H1 (cell line): Measurements from ENCODE around the gene ALPL. TPM values are rescaled to one million over a fixed set of nuclear protein-coding genes. Genes with fewer than 3 reads are reported as not detected.

ENCODE experiments used
- CTCF ChIA-PET: fragments of 300-600 bp; sonication (Branson Sonifier 250); formaldehyde crosslinking; loops from one replicate; lab custom pipeline; 2021; ENCODE audit not compliant: partially characterized antibody; lab: Charles Lee
- POLR2A ChIA-PET: fragments of 300-600 bp; sonication (Branson Sonifier 250); formaldehyde crosslinking; loops from one replicate; lab custom pipeline; 2021; ENCODE audit warnings: inconsistent platforms; ENCODE audit not compliant: partially characterized antibody; lab: Charles Lee
- DNase-seq, 2 experiments: peaks; one replicate each; pipeline versions ENCODE4 v3.0.0 to v3.0.0-alpha.2; 2010 to 2022; ENCODE audit warnings: low spot score in 2 of 2, low read depth in 1 of 2, mixed read lengths in 1 of 2
- FAIRE-seq: peaks from 2 replicates; lab custom pipeline; 2011; peaks lifted over from hg19 to GRCh38; lab: Jason Lieb, UNC
- H2AFZ ChIP-seq: 2 replicates; pipeline ENCODE4 v1.8.1; 2012; ENCODE audit warnings: low read length, inconsistent platforms
- H2AK5ac ChIP-seq: 2 replicates; pipeline ENCODE4 v1.6.1; 2013; ENCODE audit warnings: low read depth, low read length
- H2BK120ac ChIP-seq: replicated peaks from 2 replicates; pipeline ENCODE3; 2013; ENCODE audit warnings: low read depth, low read length, inconsistent platforms
- H2BK12ac ChIP-seq: 2 replicates; pipeline ENCODE4 v1.6.1; 2013; ENCODE audit warnings: low read depth, low read length
- H2BK15ac ChIP-seq: 2 replicates; pipeline ENCODE4 v1.6.1; 2013; ENCODE audit warnings: low read length
- H2BK20ac ChIP-seq: 2 replicates; pipeline ENCODE4 v1.6.1; 2013; ENCODE audit warnings: low read length
- H2BK5ac ChIP-seq: 2 replicates; pipeline ENCODE4 v1.6.1; 2013; ENCODE audit warnings: low read depth, low read length
- H3K14ac ChIP-seq: 2 replicates; pipeline ENCODE4 v1.6.1; 2013; ENCODE audit warnings: inconsistent platforms; ENCODE audit not compliant: insufficient read length
- H3K18ac ChIP-seq: 2 replicates; pipeline ENCODE4 v1.6.1; 2013; ENCODE audit warnings: low read length; ENCODE audit errors: extremely low read depth
- H3K23ac ChIP-seq: 2 replicates; pipeline ENCODE4 v1.6.1; 2013; ENCODE audit warnings: inconsistent platforms; ENCODE audit not compliant: insufficient read length
- H3K23me2 ChIP-seq: 2 replicates; pipeline ENCODE4 v1.6.1; 2013; ENCODE audit warnings: low read depth, low read length
- H3K27ac ChIP-seq: 2 replicates; pipeline ENCODE4 v1.6.1; 2011; ENCODE audit warnings: low read depth, low read length, inconsistent platforms
- H3K27me3 ChIP-seq, 4 experiments: replicated peaks in 1 of 4; 1 replicate in 1 of 4; 2 replicates in 3 of 4; pipeline versions ENCODE4 v1.6.1 to v1.8.1; 2011 to 2013; ENCODE audit warnings: low read length in 3 of 4, mild to moderate bottlenecking in 3 of 4, inconsistent platforms in 2 of 4, mixed read lengths in 2 of 4, moderate library complexity in 1 of 4; ENCODE audit not compliant: control insufficient read depth in 3 of 4, insufficient read depth in 3 of 4; ENCODE audit errors: extremely low read depth in 1 of 4
- H3K36me3 ChIP-seq, 4 experiments: 2 replicates each; pipeline versions ENCODE4 v1.6.1 to v1.8.1; 2011 to 2013; ENCODE audit warnings: mild to moderate bottlenecking in 4 of 4, low read length in 3 of 4, moderate library complexity in 2 of 4, control low read depth in 1 of 4, inconsistent platforms in 1 of 4; ENCODE audit not compliant: insufficient read depth in 4 of 4, control insufficient read depth in 2 of 4
- H3K4ac ChIP-seq: replicated peaks from 2 replicates; pipeline ENCODE3; 2013; ENCODE audit warnings: low read length, low read depth, mixed read lengths, inconsistent platforms; ENCODE audit not compliant: insufficient read length
- H3K4me1 ChIP-seq, 4 experiments: replicated peaks in 1 of 4; 1 replicate in 1 of 4; 2 replicates in 3 of 4; pipeline versions ENCODE4 v1.6.1 to v1.8.1; 2011 to 2013; ENCODE audit warnings: low read length in 3 of 4, inconsistent platforms in 2 of 4, mixed read lengths in 1 of 4; ENCODE audit not compliant: insufficient read depth in 4 of 4, control insufficient read depth in 3 of 4
- H3K4me2 ChIP-seq, 2 experiments: 2 replicates each; pipeline versions ENCODE4 v1.6.1 to v1.8.1; 2011 to 2013; ENCODE audit warnings: low read depth in 2 of 2, low read length in 2 of 2, control low read depth in 1 of 2, inconsistent platforms in 1 of 2, mild to moderate bottlenecking in 1 of 2; ENCODE audit not compliant: insufficient read depth in 1 of 2
- H3K4me3 ChIP-seq, 4 experiments: fragments of 200-600, 300-600 bp in 1 of 4; sonication (generic), shearing (Covaris generic), sonication (Bioruptor Twin) in 1 of 4; 2 replicates each; pipeline versions ENCODE4 v1.5.1 to v1.8.1; 2011 to 2016; ENCODE audit warnings: low read length in 4 of 4, low read depth in 3 of 4, control low read depth in 2 of 4, inconsistent platforms in 2 of 4, mild to moderate bottlenecking in 2 of 4, mixed read lengths in 1 of 4, moderate library complexity in 1 of 4; ENCODE audit not compliant: insufficient read depth in 2 of 4; ENCODE audit errors: extremely low read depth in 1 of 4
- H3K56ac ChIP-seq: replicated peaks from 2 replicates; pipeline ENCODE3; 2013; ENCODE audit warnings: low read depth, mild to moderate bottlenecking, mixed read lengths, low read length, inconsistent platforms; ENCODE audit not compliant: insufficient read length
- H3K79me1 ChIP-seq: 2 replicates; pipeline ENCODE4 v1.6.1; 2013; ENCODE audit warnings: low read depth, low read length, control low read depth
- H3K79me2 ChIP-seq, 2 experiments: 2 replicates each; pipeline versions ENCODE4 v1.6.1 to v1.8.1; 2012 to 2013; ENCODE audit warnings: low read length in 2 of 2, mild to moderate bottlenecking in 2 of 2, inconsistent platforms in 1 of 2; ENCODE audit not compliant: insufficient read depth in 2 of 2, control insufficient read depth in 1 of 2
- H3K9ac ChIP-seq, 4 experiments: replicated peaks in 1 of 4; 1 replicate in 1 of 4; 2 replicates in 3 of 4; pipeline versions ENCODE4 v1.6.1 to v1.8.1; 2011 to 2013; ENCODE audit warnings: low read depth in 3 of 4, low read length in 3 of 4, control low read depth in 2 of 4, mild to moderate bottlenecking in 2 of 4, moderate library complexity in 2 of 4, inconsistent platforms in 1 of 4; ENCODE audit errors: extremely low read depth in 1 of 4
- H3K9me3 ChIP-seq, 2 experiments: 2 replicates each; pipeline versions ENCODE4 v1.6.1 to v1.8.1; 2012 to 2013; ENCODE audit warnings: mild to moderate bottlenecking in 2 of 2, moderate library complexity in 2 of 2, control low read depth in 1 of 2, inconsistent platforms in 1 of 2, low read depth in 1 of 2, low read length in 1 of 2, mixed read lengths in 1 of 2; ENCODE audit not compliant: insufficient read depth in 2 of 2
- H4K20me1 ChIP-seq, 2 experiments: replicated peaks in 1 of 2; 2 replicates each; pipeline versions ENCODE3 to v1.8.1; 2011 to 2013; ENCODE audit warnings: inconsistent platforms in 2 of 2, low read length in 2 of 2, mild to moderate bottlenecking in 1 of 2; ENCODE audit not compliant: insufficient read depth in 2 of 2, control insufficient read depth in 1 of 2
- H4K5ac ChIP-seq: 2 replicates; pipeline ENCODE4 v1.6.1; 2013; ENCODE audit warnings: low read length, low read depth, mixed read lengths, inconsistent platforms; ENCODE audit not compliant: insufficient read length
- H4K8ac ChIP-seq: 2 replicates; pipeline ENCODE4 v1.8.0; 2013; ENCODE audit warnings: mild to moderate bottlenecking, moderate library complexity, low read length, inconsistent platforms; ENCODE audit not compliant: insufficient read depth; ENCODE audit errors: extremely low read depth
- H4K91ac ChIP-seq: replicated peaks from 2 replicates; pipeline ENCODE3; 2013; ENCODE audit warnings: low read length, mixed read lengths, inconsistent platforms; ENCODE audit not compliant: insufficient read length
- BACH1 ChIP-seq: IDR thresholded peaks from 2 replicates; pipeline ENCODE4 v1.6.1; 2012; ENCODE audit warnings: low read length, improper control_type of control experiment
- CBX5 ChIP-seq: fragments of 300-800, 300-1000 bp; sonication (generic); IDR thresholded peaks from 2 replicates; pipeline ENCODE4 v1.7.1; 2016; ENCODE audit warnings: antibody characterized with exemption, low read length, low read depth
- CHD2 ChIP-seq: IDR thresholded peaks from 2 replicates; pipeline ENCODE4 v1.6.1; 2012; ENCODE audit warnings: low read length, improper control_type of control experiment
- CREB1 ChIP-seq: IDR thresholded peaks from 2 replicates; pipeline ENCODE4 v1.6.1; 2012; ENCODE audit warnings: inconsistent platforms
- EGR1 ChIP-seq: IDR thresholded peaks from 2 replicates; pipeline ENCODE4 v1.6.1; 2011; ENCODE audit warnings: low read depth, low read length, borderline replicate concordance
- NRF1 ChIP-seq: IDR thresholded peaks from 2 replicates; pipeline ENCODE4 v1.6.1; 2011; ENCODE audit warnings: mild to moderate bottlenecking, low read depth, low read length, improper control_type of control experiment
- POLR2AphosphoS5 ChIP-seq: IDR thresholded peaks from 2 replicates; pipeline ENCODE4 v1.6.1; 2011; ENCODE audit warnings: low read depth, low read length
- RFX5 ChIP-seq: IDR thresholded peaks from 2 replicates; pipeline ENCODE4 v1.6.1; 2011; ENCODE audit warnings: low read depth, low read length, improper control_type of control experiment, borderline replicate concordance
- RXRA ChIP-seq: IDR thresholded peaks from 2 replicates; pipeline ENCODE4 v1.6.1; 2011; ENCODE audit warnings: low read depth, mild to moderate bottlenecking, low read length, moderate library complexity; ENCODE audit not compliant: insufficient read depth
- SAP30 ChIP-seq: fragments of 300-600 bp; sonication (generic); IDR thresholded peaks from 2 replicates; pipeline ENCODE4 v1.7.1; 2012; ENCODE audit warnings: low read length, moderate library complexity, mild to moderate bottlenecking, inconsistent platforms; ENCODE audit not compliant: insufficient read depth, insufficient replicate concordance
- SP2 ChIP-seq: IDR thresholded peaks from 2 replicates; pipeline ENCODE4 v1.6.1; 2012; ENCODE audit warnings: mild to moderate bottlenecking, low read length, inconsistent platforms
- ZNF274 ChIP-seq: IDR thresholded peaks from 2 replicates; pipeline ENCODE4 v1.7.0; 2012; ENCODE audit warnings: low read length, borderline replicate concordance; ENCODE audit errors: extremely low read depth
- WGBS, 2 experiments: shearing (Covaris generic) in 1 of 2; methylation state at CpG; one replicate each; pipeline versions ENCODE4 v1.1.6 to v1.1.7; 2013 to 2015; ENCODE audit warnings: low lambda C conversion rate in 2 of 2, mixed read lengths in 2 of 2, inconsistent platforms in 1 of 2, low coverage in 1 of 2, missing lambda C conversion rate in 1 of 2; ENCODE audit not compliant: insufficient replicate concordance in 2 of 2, insufficient coverage in 1 of 2, insufficient read length in 1 of 2; ENCODE audit errors: extremely low coverage in 1 of 2, missing lambda C conversion rate in 1 of 2; 5-methylcytosine and 5-hydroxymethylcytosine counted together
- polyA plus RNA-seq, 7 experiments: library from polyadenylated mRNA; depleted of rRNA in 3 of 7; stranded (reverse) in 5 of 7; unstranded in 2 of 7; fragments of >200 nt in 5 of 7; fragments of 200-250 nt in 2 of 7; gene quantifications; 1 replicate in 5 of 7; 2 replicates in 1 of 7; 4 replicates in 1 of 7; pipeline versions ENCODE4 v1.2.1 to v1.2.3, GENCODE V29; 2011 to 2013; ENCODE audit warnings: missing spikeins in 2 of 7, mixed read lengths in 2 of 7
- total RNA-seq: library from RNA; stranded (reverse); fragmentation: NEBNext Ultra II Directional; extraction: Animal tissue kit (Norgen Biotek cat#: 25700); gene quantifications from 2 replicates; pipeline ENCODE4 v1.2.1, GENCODE V29; 2021
- TF ChIP-seq, protein P1 (sequence below): IDR thresholded peaks from 2 replicates; pipeline ENCODE4 v1.6.1; 2012; ENCODE audit warnings: low read length, inconsistent platforms

ALPL gene
- total and polyA plus RNA-seq, 2 of the 8 experiments (the other 6 are each of a cell fraction or from before 2014, with no cell fraction given): 175 to 362 TPM

DNA sequence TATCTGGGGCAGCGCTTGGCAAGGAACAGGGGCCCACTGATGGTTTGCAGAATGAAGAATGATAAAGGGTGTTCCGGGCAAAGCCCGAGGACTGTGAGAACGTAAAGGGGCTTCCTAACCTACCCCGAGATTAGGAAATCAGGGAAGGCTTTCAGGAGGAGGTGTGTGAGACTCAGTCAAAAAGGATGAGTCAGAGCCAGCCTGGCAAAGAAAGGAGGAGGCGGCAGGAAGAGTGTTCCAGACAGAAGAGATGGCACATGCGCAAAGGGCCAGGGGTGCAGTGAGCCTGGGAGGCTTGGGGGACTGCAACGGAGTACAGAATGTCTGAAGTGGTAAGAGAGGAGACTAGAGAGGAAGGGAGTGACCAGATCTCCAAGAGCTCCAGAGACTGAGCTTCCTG lies 89.7 kb downstream of the ALPL start:
- FAIRE-seq: no peak
- no peak overlapping the region for H3K56ac ChIP-seq
- no peak overlapping the region for H3K4me3 ChIP-seq
- no peak overlapping the region for H4K5ac ChIP-seq
- H2BK15ac ChIP-seq: no peak overlapping the region
- no peaks in the 10 kb centered on the region for H3K79me2 ChIP-seq
- H3K18ac ChIP-seq: no peak overlapping the region
- no peak for DNase-seq
- 81% methylated on average over 8 of the region's 8 CpGs; no CpG with 5 or more reads in 1 of the 2 experiments for WGBS, 2 experiments
- H2BK12ac ChIP-seq: no peak overlapping the region
- H4K8ac ChIP-seq: no peak overlapping the region
- no peaks in the 10 kb centered on the region for H3K27me3 ChIP-seq
- no peak overlapping the region for H2BK5ac ChIP-seq
- no peak overlapping the region for H3K14ac ChIP-seq
- no peak overlapping the region for H4K91ac ChIP-seq
- H3K36me3 ChIP-seq: no peaks in the 10 kb centered on the region
- H3K23ac ChIP-seq: no peak overlapping the region
- no peaks in the 10 kb centered on the region for H3K79me1 ChIP-seq
- CTCF ChIA-PET: interaction anchor here (0.6 kb wide), 1 partner anchor 168 kb away, joined by 3 read pairs; no protein-coding TSS in a partner anchor
- POLR2A ChIA-PET: interaction anchor here (1.1 kb wide), 1 partner anchor 37 kb away, joined by 4 read pairs; no protein-coding TSS in a partner anchor
- H3K4me2 ChIP-seq: no peak overlapping the region
- H3K27ac ChIP-seq: no peak overlapping the region
- no peaks in the 10 kb centered on the region for H3K23me2 ChIP-seq
- H3K9ac ChIP-seq: no peak overlapping the region
- no peak overlapping the region for H2AK5ac ChIP-seq
- TF ChIP-seq SP2 (no peak), ZNF274 (no peak), BACH1 (no peak), RFX5 (no peak), CBX5 (no peak), SAP30 (no peak), CHD2 (no peak), NRF1 (no peak), RXRA (no peak), CREB1 (no peak), EGR1 (no peak), POLR2AphosphoS5 (no peak)
- TF ChIP-seq, protein P1, sequence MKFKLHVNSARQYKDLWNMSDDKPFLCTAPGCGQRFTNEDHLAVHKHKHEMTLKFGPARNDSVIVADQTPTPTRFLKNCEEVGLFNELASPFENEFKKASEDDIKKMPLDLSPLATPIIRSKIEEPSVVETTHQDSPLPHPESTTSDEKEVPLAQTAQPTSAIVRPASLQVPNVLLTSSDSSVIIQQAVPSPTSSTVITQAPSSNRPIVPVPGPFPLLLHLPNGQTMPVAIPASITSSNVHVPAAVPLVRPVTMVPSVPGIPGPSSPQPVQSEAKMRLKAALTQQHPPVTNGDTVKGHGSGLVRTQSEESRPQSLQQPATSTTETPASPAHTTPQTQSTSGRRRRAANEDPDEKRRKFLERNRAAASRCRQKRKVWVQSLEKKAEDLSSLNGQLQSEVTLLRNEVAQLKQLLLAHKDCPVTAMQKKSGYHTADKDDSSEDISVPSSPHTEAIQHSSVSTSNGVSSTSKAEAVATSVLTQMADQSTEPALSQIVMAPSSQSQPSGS: no peak
- TF ChIP-seq, all 59 proteins: peak for 0
- Histone ChIP-seq H2BK20ac (no peak overlapping the region), H2AFZ (no peak overlapping the region), H2BK120ac (no peak overlapping the region), H3K9me3 (no peaks in the 10 kb centered on the region), H3K4me1 (no peaks in the 10 kb centered on the region), H3K4ac (no peak overlapping the region), H4K20me1 (peaks cover 0 to 1% of the 10 kb centered on the region in 2 experiments)
